ENCODE data around the gene ANKEF1.
"Not testable (repeated sequence)": the region's sequence is repeated elsewhere in the genome, so short reads cannot be mapped to it uniquely, and the experiment has no call there.

Gene ANKEF1

GRCh38 chr20:10033905-10034650, 709 bp upstream of the ANKEF1 start:
- DNase-seq (ENCODE audit: low read depth), result no peak

- DNase-seq (ENCODE audit: low read depth), result not testable (repeated sequence)
Measured at GRCh38 chr20:10036321-10036720, 1.5 kb downstream of the ANKEF1 start.

GRCh38 chr20:10040070-10040975, 5.5 kb downstream of the ANKEF1 start:
- peak; percentile 78 for DNase-seq (ENCODE audit: low read depth)

- no peak for DNase-seq (ENCODE audit: low read depth)
Measured at GRCh38 chr20:10042086-10042485, 7.3 kb downstream of the ANKEF1 start.

- peak; percentile 4 for DNase-seq (ENCODE audit: low read depth)
Measured at GRCh38 chr20:10047427-10047826, 12.6 kb downstream of the ANKEF1 start.

- DNase-seq (ENCODE audit: low read depth), result no peak
Measured at GRCh38 chr20:10051185-10051584, 16.4 kb downstream of the ANKEF1 start.

- DNase-seq (ENCODE audit: low read depth), result no peak
Measured at GRCh38 chr20:10059006-10059405, 24.2 kb downstream of the ANKEF1 start.

GRCh38 chr20:10060226-10060625, 25.4 kb downstream of the ANKEF1 start:
- DNase-seq (ENCODE audit: low read depth), result no peak

- DNase-seq (ENCODE audit: low read depth), result no peak
Measured at GRCh38 chr20:10061641-10062040, 26.9 kb downstream of the ANKEF1 start.

- DNase-seq (ENCODE audit: low read depth), result no peak
Measured at GRCh38 chr20:10063482-10063881, 28.7 kb downstream of the ANKEF1 start.

- DNase-seq (ENCODE audit: low read depth), result no peak
Measured at GRCh38 chr20:10064611-10065010, 29.8 kb downstream of the ANKEF1 start.

- no peak for DNase-seq (ENCODE audit: low read depth)
Measured at GRCh38 chr20:10065154-10065833, 30.5 kb downstream of the ANKEF1 start.

- DNase-seq (ENCODE audit: low read depth), result peak; percentile 67
Measured at GRCh38 chr20:10067321-10067720, 32.5 kb downstream of the ANKEF1 start.

- DNase-seq (ENCODE audit: low read depth), result peak; percentile 88
Measured at GRCh38 chr20:10074513-10074912, 39.7 kb downstream of the ANKEF1 start.

- no peak for DNase-seq (ENCODE audit: low read depth)
Measured at GRCh38 chr20:10075606-10076005, 40.8 kb downstream of the ANKEF1 start.

GRCh38 chr20:10076126-10077080, 41.6 kb downstream of the ANKEF1 start:
- peak; percentile 86 for DNase-seq (ENCODE audit: low read depth)

GRCh38 chr20:10077081-10077471, 42.3 kb downstream of the ANKEF1 start:
- DNase-seq (ENCODE audit: low read depth), result no peak

GRCh38 chr20:10077886-10078285, 43.1 kb downstream of the ANKEF1 start:
- DNase-seq (ENCODE audit: low read depth), result no peak

GRCh38 chr20:10078403-10078802, 43.6 kb downstream of the ANKEF1 start:
- DNase-seq (ENCODE audit: low read depth), result no peak

GRCh38 chr20:10079964-10080363, 45.2 kb downstream of the ANKEF1 start:
- peak; percentile 100 for DNase-seq (ENCODE audit: low read depth)

- DNase-seq (ENCODE audit: low read depth), result no peak
Measured at GRCh38 chr20:10080574-10080973, 45.8 kb downstream of the ANKEF1 start.

Data from amniotic epithelial cell (primary cell).